Embryonic facial prominence (tissue), 1 donor: ENCODE measurements around the gene FAM83C.
"Not testable (repeated sequence)": the region's sequence is repeated elsewhere in the genome, so short reads cannot be mapped to it uniquely, and the experiment has no call there.

Source experiments
- DNase-seq: peaks from one replicate; pipeline ENCODE4 v3.0.0-alpha.2; 2016; ENCODE audit errors: extremely low spot score

The FAM83C gene

DNA sequence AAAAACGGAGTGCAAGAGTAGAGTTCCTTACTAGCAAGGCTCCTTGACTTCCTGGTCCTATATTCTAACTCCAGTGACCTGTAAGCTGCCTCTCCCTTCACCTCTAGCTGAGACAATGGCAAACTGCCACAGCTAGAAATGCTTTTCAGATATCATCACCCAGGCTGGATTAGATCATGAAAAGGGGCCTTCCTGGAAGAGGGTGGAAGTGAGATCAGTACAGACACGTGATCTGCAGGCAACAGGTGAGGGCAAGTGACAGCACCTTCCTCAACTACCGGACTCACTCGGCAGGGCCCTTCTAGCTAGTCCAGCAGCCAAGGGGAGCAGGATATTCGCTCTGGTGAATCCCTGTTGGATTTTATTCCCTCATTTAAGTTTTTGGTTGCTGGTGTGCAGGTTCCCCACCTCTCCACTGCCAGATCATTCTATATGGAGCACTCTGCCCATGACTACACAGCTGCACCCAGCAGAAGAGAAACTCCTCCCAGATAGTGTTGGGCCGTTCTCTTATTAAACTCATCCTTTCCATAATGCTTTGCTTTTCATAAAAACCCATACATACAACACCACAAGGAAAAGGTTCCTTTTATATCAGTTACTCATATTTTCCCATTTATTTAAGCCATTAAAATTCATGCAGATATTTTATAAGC lies 26.4 kb upstream of the FAM83C start:
- no peak for DNase-seq

DNA sequence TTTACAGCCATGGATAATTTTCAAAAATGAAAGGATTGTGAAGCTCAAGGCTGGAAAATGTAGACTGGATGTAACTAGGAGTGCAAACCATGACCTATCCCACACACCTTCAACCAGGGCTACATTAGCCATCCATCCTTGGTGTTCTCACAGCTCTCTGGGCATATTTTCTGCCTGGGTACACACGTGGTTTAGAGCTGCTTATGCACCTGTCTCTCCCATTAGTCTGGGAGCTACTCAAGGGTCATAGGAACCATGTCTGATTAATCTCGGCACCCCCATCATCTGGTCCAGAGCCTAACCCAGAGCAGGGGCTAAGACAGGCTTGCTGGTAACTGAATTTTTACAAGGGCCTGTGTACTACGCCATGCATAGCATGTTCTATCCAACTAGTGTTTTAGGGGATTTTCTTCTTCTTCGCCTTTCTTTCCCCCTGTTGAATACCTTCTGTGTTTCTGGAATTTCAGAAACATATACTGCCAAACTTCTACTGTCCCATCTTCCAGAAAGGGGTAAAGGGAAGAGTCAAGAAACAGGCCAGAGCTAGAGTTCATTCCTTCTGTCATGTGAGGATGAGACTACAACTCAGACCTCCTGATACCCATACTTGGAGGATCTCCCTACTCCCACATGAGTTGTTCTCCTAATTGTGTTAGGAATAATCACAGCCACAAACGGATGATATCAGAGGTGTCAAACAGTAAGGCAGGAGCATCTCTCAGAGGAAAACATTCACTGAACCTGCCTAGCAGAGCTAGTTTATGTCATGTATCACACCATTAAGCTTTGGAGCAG lies 25.4 kb upstream of the FAM83C start:
- no peak for DNase-seq

DNA sequence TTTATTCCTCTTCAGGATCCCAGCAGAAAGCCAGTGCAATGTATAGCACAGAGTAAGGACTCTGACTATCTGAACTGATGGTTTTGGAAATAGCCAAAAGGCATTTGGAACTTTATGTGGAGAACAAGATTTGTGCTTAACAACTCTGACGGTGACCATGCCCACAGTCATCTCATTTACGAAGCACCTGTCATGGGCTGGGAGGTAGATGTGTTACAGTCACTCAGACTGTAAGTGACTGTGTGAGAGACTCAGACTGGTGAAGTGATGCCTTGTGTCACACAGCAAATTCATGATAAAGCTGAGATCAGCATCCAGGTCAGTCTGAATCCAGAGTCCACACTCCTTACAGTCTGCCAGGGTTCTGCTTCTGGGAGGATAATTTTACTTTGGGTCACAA lies 23.9 kb upstream of the FAM83C start:
- no peak for DNase-seq

DNA sequence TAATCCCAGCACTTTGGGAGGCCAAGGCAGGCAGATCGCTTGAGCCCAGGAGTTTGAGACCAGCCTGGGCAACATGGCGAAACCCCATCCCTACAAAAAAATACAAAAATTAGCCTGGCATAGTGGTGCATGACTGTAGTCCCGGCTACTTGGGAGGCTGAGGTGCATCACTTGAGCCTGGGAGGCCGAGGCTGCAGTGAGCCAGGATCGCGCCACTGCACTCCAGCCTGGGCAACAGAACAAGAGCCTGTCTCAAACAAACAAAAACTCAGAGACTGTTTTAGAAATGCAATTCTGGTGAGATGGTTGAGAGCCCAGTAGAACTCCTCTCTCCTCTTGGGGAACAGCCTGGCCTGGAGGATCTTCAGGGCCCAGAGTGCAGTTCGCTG lies 23.4 kb upstream of the FAM83C start:
- not testable (repeated sequence) for DNase-seq

DNA sequence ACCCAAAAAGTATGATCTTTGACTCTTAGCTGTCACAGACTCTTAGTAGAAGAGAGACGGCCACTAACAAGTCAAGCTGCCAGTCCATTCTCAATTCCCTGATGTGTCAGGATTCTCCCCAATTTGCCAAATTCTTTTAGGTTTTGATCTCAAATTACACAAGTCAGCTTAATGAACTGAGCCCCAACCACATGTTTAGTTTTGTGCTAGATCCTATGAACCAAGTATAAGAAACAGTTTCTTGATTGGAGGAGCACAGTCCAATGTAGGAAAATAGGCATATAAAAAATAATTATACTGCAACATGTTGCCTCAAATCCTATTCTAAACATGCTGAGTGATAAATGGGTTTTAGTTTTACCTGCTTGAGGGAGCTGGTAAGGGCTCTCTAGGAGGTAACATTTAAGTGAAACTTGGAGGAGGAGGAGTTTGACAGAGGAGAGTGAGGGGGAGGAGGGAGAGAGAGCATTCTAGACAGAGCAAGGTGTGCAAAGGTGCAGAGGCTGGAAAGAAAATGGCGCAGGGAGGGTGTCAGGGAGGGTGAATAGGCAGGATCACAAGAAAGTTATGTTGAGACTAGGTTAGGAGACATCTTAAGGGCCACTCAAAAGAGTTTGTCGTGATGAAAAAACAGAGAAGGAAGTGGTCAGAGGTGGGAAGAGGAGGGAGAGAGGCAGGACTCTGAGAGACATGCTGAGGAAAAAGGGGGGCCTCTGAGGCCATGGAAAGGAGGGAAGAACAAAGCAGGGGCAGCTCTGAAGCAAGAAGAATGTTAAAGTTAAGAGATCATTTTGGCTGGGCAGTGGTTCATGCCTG lies 22.8 kb upstream of the FAM83C start:
- no peak for DNase-seq

DNA sequence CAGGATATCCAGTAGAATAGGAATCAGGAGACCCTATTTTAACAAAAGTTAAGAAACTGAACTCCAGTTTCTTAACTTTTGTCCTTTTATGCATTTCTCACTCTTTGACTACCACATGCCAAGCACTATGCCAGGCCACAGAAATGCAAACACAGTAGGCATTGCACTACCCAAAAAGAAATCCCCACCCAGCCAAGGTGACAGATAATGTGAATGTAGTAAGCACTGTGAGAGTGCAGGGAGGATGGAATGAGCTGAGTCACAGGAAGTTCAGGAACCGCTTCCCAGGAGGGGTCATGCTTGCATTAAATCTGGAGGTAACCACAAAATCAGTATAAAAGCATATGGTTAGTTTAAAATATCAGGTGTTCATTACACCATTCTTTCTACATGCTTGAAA lies 20.1 kb upstream of the FAM83C start:
- no peak for DNase-seq

DNA sequence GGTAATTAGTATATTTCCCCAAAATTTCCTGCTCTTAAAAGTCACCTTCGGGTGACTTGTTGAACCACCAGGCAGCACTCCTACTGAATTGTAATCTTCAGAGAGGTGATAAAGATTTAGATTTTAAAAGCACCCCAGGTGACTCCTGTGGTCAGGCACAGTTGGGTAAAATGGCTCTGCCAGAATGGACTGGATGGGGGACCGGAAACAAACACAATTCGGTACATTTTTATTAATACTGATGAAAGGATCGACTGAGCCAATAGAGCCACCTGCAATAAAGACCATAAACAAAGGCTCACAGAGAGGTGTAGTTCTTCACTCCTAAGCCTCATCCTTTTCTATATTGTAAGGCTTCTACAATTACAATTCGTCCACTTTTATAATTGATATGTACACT lies 19.6 kb upstream of the FAM83C start:
- no peak for DNase-seq

DNA sequence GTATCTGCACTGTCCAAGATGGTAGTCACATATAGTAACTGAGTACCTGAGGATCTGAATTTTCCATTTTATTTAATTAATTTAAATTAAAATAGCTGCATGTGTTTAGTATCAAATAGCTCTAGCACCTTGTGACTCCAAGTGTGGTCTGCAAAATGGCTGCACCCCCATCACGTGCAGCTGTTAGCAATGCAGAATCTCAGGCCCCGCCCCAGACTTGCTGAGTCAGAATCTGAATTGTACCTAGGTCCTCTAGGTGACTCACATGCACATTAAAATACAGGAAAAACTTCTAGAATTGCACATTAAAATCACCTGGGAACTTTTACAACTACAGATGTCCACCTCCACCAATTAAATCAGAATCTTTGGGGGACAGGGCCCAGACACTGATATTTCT lies 19.2 kb upstream of the FAM83C start:
- no peak for DNase-seq

DNA sequence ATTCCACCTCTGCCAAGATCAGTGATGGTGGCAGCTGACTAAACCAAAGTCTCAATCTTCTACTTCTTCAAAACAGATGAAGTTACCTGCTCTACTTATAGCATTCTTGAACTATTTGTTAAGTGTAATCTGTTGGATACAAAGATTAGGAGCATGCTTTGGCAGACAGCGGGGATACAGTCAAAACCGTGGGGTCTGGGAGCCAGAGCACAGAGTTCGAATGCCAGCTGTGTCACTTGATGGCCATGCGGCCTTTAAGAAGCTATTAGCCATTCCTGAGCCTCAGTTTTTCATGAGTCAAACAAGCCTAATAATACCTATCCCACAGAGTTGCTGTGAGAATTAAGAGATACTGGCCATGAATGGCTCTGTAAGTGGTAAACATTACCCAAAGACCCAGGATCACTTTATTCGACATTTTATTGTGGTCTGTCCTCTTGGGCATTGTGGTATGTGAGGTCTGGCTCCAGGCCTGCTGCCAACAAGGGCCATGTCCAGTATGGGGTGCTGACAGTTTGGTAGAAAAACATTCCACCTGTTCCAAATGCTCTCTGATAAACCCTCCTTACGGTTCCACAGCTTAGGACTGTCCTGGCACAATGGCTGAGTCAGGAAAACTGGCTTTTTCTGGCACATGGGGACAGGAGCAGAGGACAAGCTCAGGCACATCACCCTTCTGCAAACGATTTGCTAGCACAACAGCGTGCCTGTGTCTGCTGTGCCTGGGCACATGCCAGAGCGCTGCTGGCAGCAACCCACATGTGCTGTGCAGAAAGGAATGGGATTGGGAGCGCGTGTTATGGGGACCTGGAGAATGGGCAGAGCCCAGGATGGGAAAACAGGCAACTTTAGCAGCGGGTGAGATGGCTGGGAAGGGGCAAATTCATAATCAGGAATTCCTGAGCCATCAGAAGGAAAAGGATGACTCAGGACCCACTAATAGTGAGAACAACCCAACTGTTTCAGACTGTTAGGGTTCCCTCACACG lies 15.7 kb upstream of the FAM83C start:
- no peak for DNase-seq

DNA sequence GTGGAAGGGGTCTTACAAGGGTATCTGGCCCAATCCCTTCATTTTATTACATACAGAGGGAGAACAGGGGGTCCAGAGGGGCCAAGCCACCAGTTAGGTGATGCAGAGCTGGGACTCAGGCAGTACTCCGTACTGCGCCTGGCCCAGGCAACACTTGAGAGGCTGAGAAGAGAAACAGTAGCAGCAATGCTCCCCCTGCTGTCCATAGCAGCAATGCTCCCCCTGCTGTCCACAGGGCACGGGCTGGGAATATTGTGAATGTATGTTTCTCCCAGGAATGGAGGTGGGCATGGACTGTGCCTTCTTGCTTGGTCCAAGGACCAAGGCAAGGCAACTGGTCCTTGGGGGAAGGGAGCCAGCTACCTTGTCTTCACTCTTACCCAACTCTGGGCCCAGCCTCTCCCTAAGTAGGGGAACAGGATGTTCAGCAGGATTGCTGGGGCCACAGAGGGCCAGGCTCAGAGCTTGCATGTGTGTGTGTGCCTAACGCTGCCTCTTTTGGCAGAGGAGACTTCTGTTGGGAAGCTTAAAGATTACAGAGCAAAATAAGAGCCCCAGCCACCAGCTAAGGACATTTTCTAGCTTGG lies 14.8 kb upstream of the FAM83C start:
- DNase-seq = no peak

DNA sequence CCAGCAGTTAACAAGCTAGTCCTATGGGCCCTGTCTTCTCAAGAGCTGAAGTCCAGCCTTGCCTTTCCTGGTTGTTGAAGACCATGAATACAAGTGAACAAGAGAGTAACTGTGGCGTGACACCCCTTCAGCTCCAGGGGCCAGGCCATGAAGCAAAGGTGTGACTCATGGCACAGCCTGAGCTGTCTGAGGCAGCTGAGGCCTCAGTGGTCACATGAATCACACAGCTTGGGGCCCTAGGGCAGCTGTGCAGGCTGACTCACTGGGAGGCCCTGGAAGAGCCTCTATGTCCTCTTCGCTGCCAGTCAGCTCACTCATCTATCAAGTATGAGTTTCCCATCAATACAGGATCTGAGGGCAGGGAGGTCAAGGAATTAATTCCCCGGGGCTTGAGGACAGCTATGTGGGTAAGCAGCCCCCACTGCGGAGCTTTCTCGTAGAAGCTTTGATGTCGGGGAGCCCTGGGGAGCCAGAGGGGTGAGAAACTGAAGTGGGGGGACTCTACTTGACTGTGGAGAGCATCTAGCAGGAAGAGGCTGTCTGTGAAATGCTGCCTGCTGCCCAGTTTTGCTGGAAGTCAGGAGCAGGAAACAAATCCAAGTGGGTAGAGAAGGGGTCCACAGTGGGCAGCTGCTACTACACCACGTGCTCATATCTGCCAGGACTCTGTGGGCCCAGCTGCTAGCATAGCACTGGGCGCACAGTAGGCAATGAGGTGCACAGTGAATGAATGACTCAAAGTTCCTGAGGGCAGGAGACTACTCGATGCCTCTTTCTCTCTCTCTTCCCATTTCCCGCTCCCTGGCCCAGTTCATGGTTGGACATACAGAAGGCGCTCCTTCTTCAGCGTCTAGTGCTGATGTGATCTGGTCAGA lies 13.7 kb upstream of the FAM83C start:
- no peak for DNase-seq

DNA sequence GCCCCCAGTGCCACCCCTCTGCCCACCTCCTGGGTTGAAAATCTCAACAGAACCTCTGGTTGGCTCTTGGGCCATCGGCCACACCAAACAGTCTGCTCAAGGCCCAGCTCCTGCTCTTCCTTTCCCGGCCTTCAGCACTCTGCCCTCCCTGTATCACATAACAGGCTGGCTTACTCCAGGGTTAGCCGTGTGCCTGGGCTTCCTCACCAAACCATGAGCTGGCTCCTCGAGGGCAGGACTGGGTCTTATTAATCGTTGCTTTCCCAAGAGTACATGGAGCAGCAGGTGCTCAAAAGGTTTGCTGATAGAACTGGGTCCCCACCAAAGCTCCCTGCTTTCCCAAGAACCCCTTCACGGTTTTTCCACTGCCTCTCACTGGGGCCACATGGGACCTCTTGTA lies 12.7 kb upstream of the FAM83C start:
- no peak for DNase-seq

DNA sequence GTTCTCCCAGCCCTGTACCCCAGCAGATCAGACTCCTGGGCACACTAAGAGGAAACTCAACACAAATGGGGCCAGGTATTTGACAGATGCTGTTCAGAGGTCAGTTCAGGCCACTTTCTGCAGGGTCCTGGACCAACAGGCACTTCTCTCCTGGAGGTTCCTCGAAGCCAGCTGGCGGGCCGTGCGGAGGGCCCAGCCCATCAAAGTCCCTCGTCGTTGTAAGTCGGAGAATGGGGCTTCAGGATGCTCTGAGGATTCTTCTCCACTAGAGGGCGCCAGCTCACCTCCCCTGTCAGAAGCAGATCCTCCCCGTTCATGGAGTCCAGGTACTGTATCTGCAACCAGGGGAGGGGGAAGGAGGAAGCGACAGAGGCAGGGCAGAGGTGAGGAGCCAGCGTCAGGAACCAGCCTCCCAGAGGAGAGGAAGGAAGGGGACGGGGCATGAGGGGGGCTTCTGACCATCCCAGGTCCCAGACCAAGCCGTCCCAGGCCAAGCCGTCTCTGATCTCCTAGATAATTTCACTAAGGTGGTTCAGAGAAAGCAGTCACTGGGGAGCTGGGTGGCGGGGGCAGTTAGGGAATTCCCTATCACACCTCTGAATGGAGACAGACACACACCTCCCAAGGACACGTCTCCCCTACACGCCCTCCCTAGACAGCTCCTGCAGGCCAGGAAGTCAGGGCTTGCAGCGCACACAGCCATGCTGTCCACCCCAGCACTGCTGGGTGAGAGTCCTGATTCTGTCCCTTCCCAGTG lies 11.7 kb upstream of the FAM83C start:
- DNase-seq = peak; percentile 73

DNA sequence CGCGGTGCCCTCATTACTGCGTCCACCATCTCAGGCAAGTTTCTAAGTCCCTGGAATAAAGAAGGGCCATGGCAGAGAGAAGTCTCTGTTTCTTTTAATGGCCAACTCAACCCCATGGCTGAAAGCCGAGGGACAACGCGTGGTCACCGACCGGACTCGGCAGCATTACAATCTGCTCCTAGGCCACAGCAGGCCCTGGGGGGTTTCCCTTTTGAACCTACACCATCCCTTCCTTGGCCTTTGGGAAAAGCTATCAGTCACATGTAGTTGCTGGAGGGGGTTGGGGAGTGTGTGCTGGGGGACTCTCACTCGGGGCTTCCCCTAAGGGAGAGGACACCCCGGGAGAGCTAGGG lies 11.1 kb upstream of the FAM83C start:
- DNase-seq = no peak

DNA sequence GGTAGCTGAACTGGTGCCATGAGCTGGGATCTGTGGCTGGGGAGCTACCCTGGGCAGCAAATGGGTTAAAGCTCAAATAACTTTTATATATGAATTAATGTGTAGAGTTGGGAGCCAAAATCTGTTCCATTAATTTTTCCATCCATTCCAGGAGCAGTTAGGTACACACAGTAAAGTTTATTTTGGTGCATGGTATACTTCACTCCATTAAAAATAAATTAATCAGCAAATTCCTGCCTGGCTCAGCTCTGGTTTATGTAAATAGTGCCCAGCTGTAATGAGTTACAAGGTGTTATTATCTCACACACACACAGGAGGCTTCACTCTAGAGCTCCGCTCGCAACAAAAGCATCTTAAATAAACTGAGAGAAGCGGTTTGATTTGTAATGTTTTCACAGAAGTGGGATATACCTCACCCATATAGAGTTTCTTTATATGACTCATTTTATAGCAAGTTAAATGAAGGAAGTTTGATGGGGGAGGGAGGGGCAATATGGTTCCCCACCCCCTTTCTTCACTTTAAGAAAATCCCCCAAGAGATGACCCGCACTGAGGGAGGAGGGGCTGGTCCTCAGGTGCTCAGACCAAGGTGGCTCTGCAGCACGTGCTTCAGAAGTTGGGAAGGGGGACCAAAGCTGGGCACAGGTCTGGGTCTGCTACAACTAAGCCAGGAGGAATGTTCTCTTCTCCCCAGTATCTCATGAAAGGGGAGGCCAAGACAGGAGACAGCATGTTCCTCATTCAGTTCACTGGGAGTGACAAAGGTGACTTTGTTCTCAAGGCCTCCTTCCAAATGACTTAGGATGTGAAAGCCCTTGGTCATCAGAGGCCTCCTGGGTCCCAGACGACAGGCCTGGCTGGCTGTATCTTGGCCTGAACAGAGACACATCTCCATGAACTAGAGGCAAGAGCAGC lies 10.5 kb upstream of the FAM83C start:
- DNase-seq = no peak

DNA sequence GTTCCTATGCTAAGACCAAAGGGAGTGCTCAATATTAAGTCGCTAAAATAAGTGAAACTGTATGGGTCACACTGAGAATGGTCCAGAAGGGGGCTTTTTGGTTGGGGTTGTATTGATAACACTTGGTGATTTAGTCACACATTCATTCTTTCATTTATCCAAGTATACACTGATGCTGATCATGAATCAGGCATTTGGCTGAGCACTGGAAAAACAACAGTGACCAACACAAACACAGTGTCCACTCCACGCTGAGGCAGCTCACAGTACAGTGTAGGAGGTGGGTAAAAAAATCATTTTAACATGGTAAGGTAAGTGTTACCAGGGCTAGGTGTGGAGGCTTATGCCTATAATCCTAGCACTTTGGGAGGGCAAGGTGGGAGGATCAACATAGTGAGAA lies 9.2 kb upstream of the FAM83C start:
- no peak for DNase-seq

DNA sequence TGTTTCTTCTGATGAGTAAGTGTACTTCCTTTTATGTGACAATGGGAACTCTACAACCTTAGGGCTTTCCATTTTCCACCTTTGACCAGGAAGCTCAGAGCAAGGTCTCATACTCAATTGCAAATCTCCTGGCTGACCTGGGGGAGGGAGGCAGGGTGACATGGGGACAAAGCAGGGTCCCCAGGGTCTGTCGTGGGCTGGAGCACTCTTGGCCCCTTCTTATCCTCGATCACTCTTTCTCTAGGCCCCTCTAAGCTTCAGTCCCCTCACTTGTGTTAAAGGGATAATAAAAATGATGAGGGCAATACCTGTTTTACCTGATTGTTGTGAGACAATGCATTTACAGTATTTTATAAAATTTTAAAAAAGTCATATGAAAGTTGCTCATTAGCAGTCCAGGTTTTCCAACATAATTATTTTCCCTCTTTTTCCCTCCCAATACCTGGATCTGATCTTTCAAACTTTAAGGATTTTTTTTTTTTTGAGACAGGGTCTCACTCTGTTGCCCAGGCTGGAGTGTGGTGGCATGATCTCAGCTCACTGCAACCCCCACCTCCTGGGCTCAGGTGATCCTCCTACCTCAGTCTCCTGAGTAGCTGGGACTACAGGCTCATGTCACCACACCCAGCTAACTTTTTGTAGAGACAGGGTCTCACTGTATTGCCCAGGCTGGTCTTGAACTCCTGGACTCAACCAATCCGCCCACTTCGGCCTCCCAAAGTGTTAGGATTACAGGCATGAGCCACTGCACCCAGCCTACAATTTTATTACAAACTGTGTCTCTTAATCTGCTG lies 8.4 kb upstream of the FAM83C start:
- no peak for DNase-seq

DNA sequence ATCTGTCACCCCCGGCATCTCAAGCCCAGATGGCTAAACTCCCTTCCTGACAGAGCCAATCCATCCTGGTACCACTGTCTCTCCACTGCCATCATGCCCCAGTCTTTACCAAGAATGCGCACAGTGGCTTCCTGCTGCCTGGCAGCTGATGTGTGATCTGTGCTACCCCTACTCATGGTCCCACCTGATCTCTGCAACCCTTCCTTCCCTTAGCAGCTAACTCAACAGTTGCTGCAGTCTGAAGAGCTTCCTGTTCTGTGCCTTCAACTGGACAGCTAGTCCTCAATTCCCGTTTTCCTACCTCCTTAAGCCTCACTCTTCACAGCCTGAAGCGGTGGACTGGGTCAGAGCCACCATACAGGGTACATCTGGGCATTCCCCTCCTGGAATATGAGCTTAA lies 7.6 kb upstream of the FAM83C start:
- no peak for DNase-seq
